GM20000 (cell line): Measurements from ENCODE around the gene ZNF280C.
A peak's percentile ranks its signal among the peaks of the same experiment; 100 is the strongest.

Source experiments
- DNase-seq: peaks from one replicate; pipeline ENCODE4 v3.0.0; 2012; ENCODE audit warnings: low spot score
- TF ChIP-seq, protein P1 (sequence below): IDR thresholded peaks from 2 replicates; pipeline ENCODE4 v1.5.1; 2012; ENCODE audit warnings: mild to moderate bottlenecking, control low read depth; ENCODE audit errors: extremely low read depth, missing control alignments

Gene ZNF280C

DNA sequence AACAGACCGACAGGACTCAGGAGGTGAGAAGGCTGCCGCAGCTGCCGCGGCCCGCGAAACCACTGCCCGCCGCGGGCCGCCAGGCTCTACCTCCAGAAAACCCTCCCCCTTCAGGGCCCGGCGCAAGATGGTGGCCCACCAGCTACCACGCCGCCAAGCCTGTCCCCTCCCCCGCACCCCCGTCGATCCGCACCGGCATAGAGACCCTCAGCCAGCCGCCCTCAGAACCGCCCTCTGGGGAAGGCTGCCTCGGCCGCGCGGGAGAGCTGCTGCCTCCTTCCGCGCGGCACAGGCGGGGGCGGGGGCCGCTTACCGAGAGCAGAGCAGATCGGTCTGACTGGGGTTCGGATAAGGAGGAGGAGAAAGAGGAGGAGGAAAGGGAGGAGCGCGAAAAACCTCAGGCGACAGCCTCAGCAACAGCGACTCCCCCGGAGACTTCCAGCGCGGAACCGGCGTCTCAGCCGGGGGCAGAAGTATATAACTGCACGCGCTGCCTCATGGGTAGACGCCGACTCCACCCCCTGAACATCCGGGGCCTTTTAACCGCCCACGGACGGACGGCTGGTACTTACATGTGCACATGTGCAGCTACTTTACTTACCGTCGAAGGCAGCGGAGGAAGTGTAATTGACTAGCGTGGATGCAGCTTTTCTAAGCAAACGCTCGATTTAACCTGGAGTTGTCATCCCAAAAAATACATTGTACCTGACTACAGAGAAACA, at the start of gene ZNF280C:
ZNF280C (minus strand) TSS at position 451 of the 722 bp plus-strand sequence. CDS start 8,450 bp downstream, outside the sequence.
- DNase-seq = peak; percentile 87
- TF ChIP-seq, protein P1, sequence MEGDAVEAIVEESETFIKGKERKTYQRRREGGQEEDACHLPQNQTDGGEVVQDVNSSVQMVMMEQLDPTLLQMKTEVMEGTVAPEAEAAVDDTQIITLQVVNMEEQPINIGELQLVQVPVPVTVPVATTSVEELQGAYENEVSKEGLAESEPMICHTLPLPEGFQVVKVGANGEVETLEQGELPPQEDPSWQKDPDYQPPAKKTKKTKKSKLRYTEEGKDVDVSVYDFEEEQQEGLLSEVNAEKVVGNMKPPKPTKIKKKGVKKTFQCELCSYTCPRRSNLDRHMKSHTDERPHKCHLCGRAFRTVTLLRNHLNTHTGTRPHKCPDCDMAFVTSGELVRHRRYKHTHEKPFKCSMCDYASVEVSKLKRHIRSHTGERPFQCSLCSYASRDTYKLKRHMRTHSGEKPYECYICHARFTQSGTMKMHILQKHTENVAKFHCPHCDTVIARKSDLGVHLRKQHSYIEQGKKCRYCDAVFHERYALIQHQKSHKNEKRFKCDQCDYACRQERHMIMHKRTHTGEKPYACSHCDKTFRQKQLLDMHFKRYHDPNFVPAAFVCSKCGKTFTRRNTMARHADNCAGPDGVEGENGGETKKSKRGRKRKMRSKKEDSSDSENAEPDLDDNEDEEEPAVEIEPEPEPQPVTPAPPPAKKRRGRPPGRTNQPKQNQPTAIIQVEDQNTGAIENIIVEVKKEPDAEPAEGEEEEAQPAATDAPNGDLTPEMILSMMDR = no peak

GRCh38 chrX:130304587-130305368, 36.1 kb upstream of the ZNF280C start:
- TF ChIP-seq, protein P1 = no peak
- DNase-seq = no peak

- DNase-seq = no peak
- TF ChIP-seq, protein P1 = no peak
These were observed 33.3 kb upstream of the ZNF280C start for GRCh38 chrX:130301977-130302376.

DNA sequence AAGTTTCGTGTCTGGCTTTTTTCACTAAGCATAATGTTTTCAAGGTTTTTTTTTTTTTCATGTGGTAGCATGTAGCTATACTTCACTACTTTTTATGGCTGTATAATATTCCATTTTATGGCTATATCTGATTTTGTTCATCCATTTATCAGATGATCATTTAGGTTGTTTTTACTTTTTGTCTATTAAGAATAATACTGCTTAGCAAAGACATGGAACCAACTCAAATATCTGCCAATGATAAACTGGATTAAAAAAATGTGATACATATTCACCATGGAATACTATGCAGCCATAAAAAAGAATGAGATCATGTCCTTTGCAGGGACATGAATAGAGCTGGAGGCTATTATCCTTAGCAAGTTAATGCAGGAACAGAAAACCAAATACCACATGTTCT, 32.7 kb upstream of the ZNF280C start:
- TF ChIP-seq, protein P1 = no peak
- DNase-seq = no peak

GRCh38 chrX:130300010-130300282, 31.2 kb upstream of the ZNF280C start:
- TF ChIP-seq, protein P1 = no peak

GRCh38 chrX:130299279-130300009, 30.7 kb upstream of the ZNF280C start:
- no peak for DNase-seq
- TF ChIP-seq, protein P1 = no peak

More at GRCh38 chrX:130300010-130300282, 31.2 kb upstream of the ZNF280C start:
- DNase-seq = no peak

- TF ChIP-seq, protein P1 = no peak
- no peak for DNase-seq
These were observed 28.0 kb upstream of the ZNF280C start for GRCh38 chrX:130296743-130297142.
